ENCODE results near the gene FANCE. TPM values are rescaled to one million over a fixed set of nuclear protein-coding genes. Genes with fewer than 3 reads are reported as not detected.
"Not testable (repeated sequence)": the region's sequence is repeated elsewhere in the genome, so short reads cannot be mapped to it uniquely, and the experiment has no call there.

The FANCE gene
- total RNA-seq, 1 experiment from 2014 or later, result 4.3 TPM

DNA sequence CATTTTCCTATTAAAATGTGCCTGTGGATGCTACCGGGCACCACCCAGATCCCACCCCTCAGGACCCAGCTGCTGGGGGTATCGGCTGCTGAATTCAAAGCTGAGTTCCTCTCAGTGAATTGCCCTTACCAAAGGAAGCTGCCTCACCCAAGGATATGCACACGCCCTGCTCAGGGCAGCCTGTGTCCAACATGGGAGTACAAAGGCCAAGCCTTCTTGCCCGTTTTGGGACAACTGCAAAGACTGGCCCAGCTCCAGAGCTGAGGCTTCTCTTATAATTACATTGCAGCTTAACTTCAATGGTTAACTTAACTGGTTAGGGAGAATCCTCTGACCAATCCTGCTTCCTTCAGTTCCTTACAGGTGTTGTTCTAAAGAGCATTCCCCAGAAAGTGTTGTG lies 19.8 kb upstream of the FANCE start:
- TF ChIP-seq, protein P1, sequence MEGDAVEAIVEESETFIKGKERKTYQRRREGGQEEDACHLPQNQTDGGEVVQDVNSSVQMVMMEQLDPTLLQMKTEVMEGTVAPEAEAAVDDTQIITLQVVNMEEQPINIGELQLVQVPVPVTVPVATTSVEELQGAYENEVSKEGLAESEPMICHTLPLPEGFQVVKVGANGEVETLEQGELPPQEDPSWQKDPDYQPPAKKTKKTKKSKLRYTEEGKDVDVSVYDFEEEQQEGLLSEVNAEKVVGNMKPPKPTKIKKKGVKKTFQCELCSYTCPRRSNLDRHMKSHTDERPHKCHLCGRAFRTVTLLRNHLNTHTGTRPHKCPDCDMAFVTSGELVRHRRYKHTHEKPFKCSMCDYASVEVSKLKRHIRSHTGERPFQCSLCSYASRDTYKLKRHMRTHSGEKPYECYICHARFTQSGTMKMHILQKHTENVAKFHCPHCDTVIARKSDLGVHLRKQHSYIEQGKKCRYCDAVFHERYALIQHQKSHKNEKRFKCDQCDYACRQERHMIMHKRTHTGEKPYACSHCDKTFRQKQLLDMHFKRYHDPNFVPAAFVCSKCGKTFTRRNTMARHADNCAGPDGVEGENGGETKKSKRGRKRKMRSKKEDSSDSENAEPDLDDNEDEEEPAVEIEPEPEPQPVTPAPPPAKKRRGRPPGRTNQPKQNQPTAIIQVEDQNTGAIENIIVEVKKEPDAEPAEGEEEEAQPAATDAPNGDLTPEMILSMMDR (IDR thresholded peaks at IDR 0.05), result no peak
- no peak for TF ChIP-seq POLR2AphosphoS5 (IDR thresholded peaks at IDR 0.05; ENCODE audit: low read depth, low read length)
- TF ChIP-seq, protein P2, sequence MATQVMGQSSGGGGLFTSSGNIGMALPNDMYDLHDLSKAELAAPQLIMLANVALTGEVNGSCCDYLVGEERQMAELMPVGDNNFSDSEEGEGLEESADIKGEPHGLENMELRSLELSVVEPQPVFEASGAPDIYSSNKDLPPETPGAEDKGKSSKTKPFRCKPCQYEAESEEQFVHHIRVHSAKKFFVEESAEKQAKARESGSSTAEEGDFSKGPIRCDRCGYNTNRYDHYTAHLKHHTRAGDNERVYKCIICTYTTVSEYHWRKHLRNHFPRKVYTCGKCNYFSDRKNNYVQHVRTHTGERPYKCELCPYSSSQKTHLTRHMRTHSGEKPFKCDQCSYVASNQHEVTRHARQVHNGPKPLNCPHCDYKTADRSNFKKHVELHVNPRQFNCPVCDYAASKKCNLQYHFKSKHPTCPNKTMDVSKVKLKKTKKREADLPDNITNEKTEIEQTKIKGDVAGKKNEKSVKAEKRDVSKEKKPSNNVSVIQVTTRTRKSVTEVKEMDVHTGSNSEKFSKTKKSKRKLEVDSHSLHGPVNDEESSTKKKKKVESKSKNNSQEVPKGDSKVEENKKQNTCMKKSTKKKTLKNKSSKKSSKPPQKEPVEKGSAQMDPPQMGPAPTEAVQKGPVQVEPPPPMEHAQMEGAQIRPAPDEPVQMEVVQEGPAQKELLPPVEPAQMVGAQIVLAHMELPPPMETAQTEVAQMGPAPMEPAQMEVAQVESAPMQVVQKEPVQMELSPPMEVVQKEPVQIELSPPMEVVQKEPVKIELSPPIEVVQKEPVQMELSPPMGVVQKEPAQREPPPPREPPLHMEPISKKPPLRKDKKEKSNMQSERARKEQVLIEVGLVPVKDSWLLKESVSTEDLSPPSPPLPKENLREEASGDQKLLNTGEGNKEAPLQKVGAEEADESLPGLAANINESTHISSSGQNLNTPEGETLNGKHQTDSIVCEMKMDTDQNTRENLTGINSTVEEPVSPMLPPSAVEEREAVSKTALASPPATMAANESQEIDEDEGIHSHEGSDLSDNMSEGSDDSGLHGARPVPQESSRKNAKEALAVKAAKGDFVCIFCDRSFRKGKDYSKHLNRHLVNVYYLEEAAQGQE (IDR thresholded peaks at IDR 0.05; ENCODE audit: insufficient read depth in 1 of 2, low read depth in 2 of 2, low read length in 1 of 2), result no peak
- no peak for TF ChIP-seq TCF7L2 (IDR thresholded peaks at IDR 0.05; ENCODE audit: low read depth, low read length)
- TF ChIP-seq SIN3A (IDR thresholded peaks at IDR 0.05; ENCODE audit: borderline replicate concordance, insufficient read depth, low read depth, low read length), result no peak
- Histone ChIP-seq H3K9me3 (ENCODE audit: control insufficient read depth, insufficient read depth, low read depth, low read length) (peaks cover 13% of the 10 kb centered on the region; the same call in 1 of the 2 replicates), H3K4me3 (ENCODE audit: low read depth in 2 of 2, low read length in 2 of 2) (no peak overlapping the region), H3K27me3 (ENCODE audit: control insufficient read depth, insufficient read depth, low read length) (no peaks in the 10 kb centered on the region), H3K27ac (ENCODE audit: low read length) (no peak overlapping the region), H3K36me3 (ENCODE audit: control insufficient read depth, insufficient read depth, low read length) (no peaks in the 10 kb centered on the region), H3K4me1 (ENCODE audit: control insufficient read depth, insufficient read depth, low read length) (no peaks in the 10 kb centered on the region; the same call in 1 of the 2 replicates)
- no peak for ATAC-seq
- CTCF ChIA-PET, result no interaction called here
- in situ Hi-C loops (cut with HindIII; ENCODE audit: low pct_unique_long_range_greater_than_20kb, low sequenced_read_pairs), result no loop called here
- POLR2A ChIA-PET, result no interaction called here
- no TSS peak for BruUV-seq (replicated peaks)
- intact Hi-C loops (cut with micrococcal nuclease; ENCODE audit: unreplicated experiment), result no loop called here
- DNase-seq (ENCODE audit: low read depth, low spot score), result no peak

DNA sequence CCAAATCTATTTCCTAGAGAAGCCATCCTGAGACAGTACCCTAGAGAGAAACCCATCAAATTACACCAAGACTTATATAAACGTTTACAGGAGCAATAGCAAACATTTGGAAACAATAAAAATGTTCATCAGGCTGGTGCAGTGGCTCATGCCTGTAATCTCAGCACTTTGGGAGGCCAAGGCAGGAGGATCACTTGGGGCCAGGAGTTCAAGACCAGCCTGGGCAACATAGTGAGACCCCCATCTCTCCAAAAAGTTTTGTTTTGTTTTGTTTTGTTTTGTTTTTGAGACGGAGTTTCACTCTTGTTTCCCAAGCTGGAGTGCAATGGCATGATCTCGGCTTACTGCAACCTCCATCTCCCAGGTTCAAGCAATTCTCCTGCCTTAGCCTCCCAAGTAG lies 19.4 kb upstream of the FANCE start:
- CTCF ChIA-PET, result interaction anchor here (0.6 kb wide), 1 partner anchor 12 kb away, joined by 4 read pairs; no protein-coding TSS in a partner anchor
- H3K27me3 ChIP-seq (ENCODE audit: control insufficient read depth, insufficient read depth, low read length); H3K4me1 ChIP-seq (ENCODE audit: control insufficient read depth, insufficient read depth, low read length); H3K36me3 ChIP-seq (ENCODE audit: control insufficient read depth, insufficient read depth, low read length); POLR2A ChIA-PET; DNase-seq (ENCODE audit: low read depth, low spot score); in situ Hi-C loops (cut with HindIII; ENCODE audit: low pct_unique_long_range_greater_than_20kb, low sequenced_read_pairs); H3K27ac ChIP-seq (ENCODE audit: low read length); intact Hi-C loops (cut with micrococcal nuclease; ENCODE audit: unreplicated experiment); H3K4me3 ChIP-seq (ENCODE audit: low read depth in 2 of 2, low read length in 2 of 2); BruUV-seq (replicated peaks); ATAC-seq: not testable (repeated sequence)
- peaks cover 13% of the 10 kb centered on the region; the same call in 1 of the 2 replicates for H3K9me3 ChIP-seq (ENCODE audit: control insufficient read depth, insufficient read depth, low read depth, low read length)

DNA sequence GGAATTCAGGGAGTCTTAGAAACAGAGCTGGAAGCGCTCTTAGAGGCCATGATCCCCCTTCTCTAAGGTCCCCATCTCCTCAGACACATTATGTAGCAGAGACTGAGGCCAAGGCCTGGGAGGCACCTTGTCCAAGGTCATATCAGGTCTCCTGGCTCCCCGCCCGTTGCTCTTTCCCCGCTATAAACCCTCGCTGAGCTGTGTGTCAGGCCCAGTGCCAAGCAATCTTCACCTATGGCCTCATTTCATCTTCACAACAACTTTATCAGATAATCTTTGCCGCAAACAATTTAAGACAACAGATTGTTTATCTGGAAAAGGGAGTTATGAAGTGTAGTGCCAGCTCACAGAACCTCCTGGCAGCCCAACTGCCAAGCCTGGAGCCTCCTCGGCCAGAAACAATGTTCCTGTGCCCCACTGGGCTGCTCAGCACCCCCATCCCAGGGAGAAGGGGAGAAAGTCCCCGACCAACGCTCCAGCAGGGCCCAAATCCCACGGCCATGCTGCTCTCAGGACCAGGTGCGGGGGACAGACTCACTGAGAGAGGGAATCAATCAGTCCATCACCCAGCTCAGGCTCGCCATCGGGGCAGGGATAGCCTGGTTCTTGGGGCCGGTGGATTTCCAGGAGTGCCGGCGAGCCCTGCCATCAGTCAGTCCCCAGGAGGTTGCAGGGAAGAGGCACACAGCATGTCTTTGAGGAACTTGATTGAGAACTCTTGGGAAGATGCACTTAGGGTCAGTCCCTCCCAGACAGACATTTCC lies 16.9 kb upstream of the FANCE start:
- in situ Hi-C loops (cut with HindIII; ENCODE audit: low pct_unique_long_range_greater_than_20kb, low sequenced_read_pairs) (no loop called here), intact Hi-C loops (cut with micrococcal nuclease; ENCODE audit: unreplicated experiment) (no loop called here)
- 0 out of 2 replicates have a peak, but pooled peaks have one; percentile 11 for ATAC-seq
- POLR2A ChIA-PET, result no interaction called here
- Histone ChIP-seq H3K9me3 (ENCODE audit: control insufficient read depth, insufficient read depth, low read depth, low read length) (no peaks in the 10 kb centered on the region), H3K4me3 (ENCODE audit: low read depth in 2 of 2, low read length in 2 of 2) (no peak overlapping the region), H3K27ac (ENCODE audit: low read length) (peak overlapping the region; percentile 35; the same call in 1 of the 2 replicates), H3K27me3 (ENCODE audit: control insufficient read depth, insufficient read depth, low read length) (no peaks in the 10 kb centered on the region), H3K4me1 (ENCODE audit: control insufficient read depth, insufficient read depth, low read length) (no peaks in the 10 kb centered on the region; the same call in 1 of the 2 replicates), H3K36me3 (ENCODE audit: control insufficient read depth, insufficient read depth, low read length) (no peaks in the 10 kb centered on the region)
- TF ChIP-seq SIN3A (IDR thresholded peaks at IDR 0.05; ENCODE audit: borderline replicate concordance, insufficient read depth, low read depth, low read length) (no peak), TCF7L2 (IDR thresholded peaks at IDR 0.05; ENCODE audit: low read depth, low read length) (no peak), POLR2AphosphoS5 (IDR thresholded peaks at IDR 0.05; ENCODE audit: low read depth, low read length) (no peak)
- TF ChIP-seq, protein P2 (IDR thresholded peaks at IDR 0.05; ENCODE audit: insufficient read depth in 1 of 2, low read depth in 2 of 2, low read length in 1 of 2), result no peak
- TF ChIP-seq, protein P1 (IDR thresholded peaks at IDR 0.05), result no peak
- CTCF ChIA-PET, result no interaction called here
- DNase-seq (ENCODE audit: low read depth, low spot score), result no peak
- BruUV-seq (replicated peaks), result no TSS peak
